WTC11 (cell line): Measurements from ENCODE around the gene CHRM1. TPM values are rescaled to one million over a fixed set of nuclear protein-coding genes. Genes with fewer than 3 reads are reported as not detected.

Experiments
- ATAC-seq: fragments of 200-7000 bp; cut with Tn5 transposase; 2 replicates; pipeline ENCODE4 v1.10.0; 2021; ENCODE audit warnings: mild to moderate bottlenecking, moderate library complexity
- Bru-seq: library from RNA; stranded (reverse); fragments of 400-500 nt; gene quantifications from one replicate; lab custom pipeline; 2021; lab: Mats Ljungman, UMichigan
- CTCF ChIA-PET: fragments of 300-600 bp; sonication (Branson Sonifier 250); formaldehyde crosslinking; loops from one replicate; lab custom pipeline; 2021; ENCODE audit warnings: antibody characterized with exemption; lab: Charles Lee
- POLR2A ChIA-PET: fragments of 350-600 bp; sonication (Branson Sonifier 250); formaldehyde crosslinking; loops from one replicate; lab custom pipeline; 2021; ENCODE audit warnings: antibody characterized with exemption; lab: Charles Lee
- DNase-seq: peaks from one replicate; pipeline ENCODE4 v3.0.0; 2021; ENCODE audit warnings: low spot score
- H3K27ac Mint-ChIP-seq: 2 replicates; pipeline ENCODE4 v1.8.0; 2021; ENCODE audit warnings: mixed read lengths
- H3K27me3 Mint-ChIP-seq: 2 replicates; pipeline ENCODE4 v1.8.0; 2021; ENCODE audit warnings: low read depth, mild to moderate bottlenecking, moderate library complexity, mixed read lengths
- H3K36me3 Mint-ChIP-seq: 2 replicates; pipeline ENCODE4 v1.8.0; 2021; ENCODE audit warnings: mixed read lengths
- H3K4me1 Mint-ChIP-seq: 2 replicates; pipeline ENCODE4 v1.8.0; 2022; ENCODE audit warnings: mixed read lengths
- H3K4me3 Mint-ChIP-seq: 2 replicates; pipeline ENCODE4 v1.8.0; 2021; ENCODE audit warnings: mild to moderate bottlenecking, moderate library complexity, mixed read lengths
- H3K9me3 Mint-ChIP-seq: 2 replicates; pipeline ENCODE4 v1.8.0; 2021; ENCODE audit warnings: mixed read lengths
- ATF1 ChIP-seq: sonication (generic); formaldehyde crosslinking; IDR thresholded peaks from 2 replicates; pipeline ENCODE4 v1.8.1; 2023; ENCODE audit warnings: mild to moderate bottlenecking, moderate library complexity, missing genetic modification reagents
- FOXJ3 ChIP-seq: sonication (generic); formaldehyde crosslinking; IDR thresholded peaks from 2 replicates; pipeline ENCODE4 v1.9.0; 2021; ENCODE audit warnings: missing genetic modification reagents, mild to moderate bottlenecking, borderline replicate concordance
- FOXP1 ChIP-seq: sonication (generic); formaldehyde crosslinking; IDR thresholded peaks from 2 replicates; pipeline ENCODE4 v1.8.0; 2022; ENCODE audit warnings: missing genetic modification reagents, mild to moderate bottlenecking, moderate library complexity, borderline replicate concordance
- HMGA2 ChIP-seq: fragments of 250-450 bp; sonication (Bioruptor Pico); IDR thresholded peaks from 2 replicates; pipeline ENCODE4 v1.4.0; 2021; ENCODE audit warnings: mild to moderate bottlenecking, moderate library complexity
- IRF2 ChIP-seq: sonication (generic); formaldehyde crosslinking; IDR thresholded peaks from 2 replicates; pipeline ENCODE4 v1.8.0; 2022; ENCODE audit warnings: low read depth, missing genetic modification reagents, borderline replicate concordance
- NFATC4 ChIP-seq: fragments of 250-450 bp; sonication (Bioruptor Pico); IDR thresholded peaks from 2 replicates; pipeline ENCODE4 v1.9.0; 2021; ENCODE audit warnings: mild to moderate bottlenecking
- RORB ChIP-seq: fragments of 250-450 bp; sonication (Bioruptor Pico); IDR thresholded peaks from 2 replicates; pipeline ENCODE4 v1.9.0; 2021; ENCODE audit warnings: mild to moderate bottlenecking
- SMAD4 ChIP-seq: sonication (generic); formaldehyde crosslinking; IDR thresholded peaks from 2 replicates; pipeline ENCODE4 v1.8.0; 2022; ENCODE audit warnings: mild to moderate bottlenecking, missing genetic modification reagents
- SOX15 ChIP-seq: fragments of 250-450 bp; sonication (Bioruptor Pico); IDR thresholded peaks from 2 replicates; pipeline ENCODE4 v1.9.0; 2021; ENCODE audit warnings: mild to moderate bottlenecking
- ZNF138 ChIP-seq: sonication (generic); formaldehyde crosslinking; conservative IDR thresholded peaks from 2 replicates; pipeline ENCODE4 v1.8.1; 2022; ENCODE audit warnings: mild to moderate bottlenecking, moderate library complexity, missing genetic modification reagents
- ZNF263 ChIP-seq: sonication (generic); formaldehyde crosslinking; IDR thresholded peaks from 2 replicates; pipeline ENCODE4 v1.8.1; 2022; ENCODE audit warnings: low read depth, mild to moderate bottlenecking, moderate library complexity, missing genetic modification reagents
- ZNF423 ChIP-seq: fragments of 250-450 bp; sonication (Bioruptor Pico); IDR thresholded peaks from 2 replicates; pipeline ENCODE4 v2.1.2; 2022; ENCODE audit warnings: mild to moderate bottlenecking, moderate library complexity
- long read RNA-seq, 3 experiments: library from RNA in 1 of 3; library from capped mRNA in 1 of 3; library from polyadenylated mRNA in 1 of 3; unstranded in 2 of 3; stranded (forward) in 1 of 3; transcript quantifications; one replicate each; pipeline ENCODE4 v2.0.0, GENCODE V29; 2021
- total RNA-seq: library from RNA; stranded (reverse); gene quantifications from 3 replicates; pipeline ENCODE4 v1.2.3, GENCODE V29; 2021
- TF ChIP-seq, protein P1 (sequence below): fragments of 200-600 bp; IDR thresholded peaks from 2 replicates; pipeline ENCODE4 v1.8.0; 2022; ENCODE audit warnings: antibody characterized with exemption
- TF ChIP-seq, protein P2 (sequence below): sonication (generic); formaldehyde crosslinking; conservative IDR thresholded peaks from 2 replicates; pipeline ENCODE4 v1.8.1; 2023; ENCODE audit warnings: mild to moderate bottlenecking, low read depth, missing genetic modification reagents, moderate library complexity
- TF ChIP-seq, protein P3 (sequence below): fragments of 250-450 bp; sonication (Bioruptor Pico); IDR thresholded peaks from 2 replicates; pipeline ENCODE4 v1.9.0; 2021; ENCODE audit warnings: mild to moderate bottlenecking, borderline replicate concordance
- TF ChIP-seq, protein P4 (sequence below): sonication (generic); formaldehyde crosslinking; conservative IDR thresholded peaks from 2 replicates; pipeline ENCODE4 v1.8.1; 2022; ENCODE audit warnings: mild to moderate bottlenecking, missing genetic modification reagents

CHRM1 gene, protein sequence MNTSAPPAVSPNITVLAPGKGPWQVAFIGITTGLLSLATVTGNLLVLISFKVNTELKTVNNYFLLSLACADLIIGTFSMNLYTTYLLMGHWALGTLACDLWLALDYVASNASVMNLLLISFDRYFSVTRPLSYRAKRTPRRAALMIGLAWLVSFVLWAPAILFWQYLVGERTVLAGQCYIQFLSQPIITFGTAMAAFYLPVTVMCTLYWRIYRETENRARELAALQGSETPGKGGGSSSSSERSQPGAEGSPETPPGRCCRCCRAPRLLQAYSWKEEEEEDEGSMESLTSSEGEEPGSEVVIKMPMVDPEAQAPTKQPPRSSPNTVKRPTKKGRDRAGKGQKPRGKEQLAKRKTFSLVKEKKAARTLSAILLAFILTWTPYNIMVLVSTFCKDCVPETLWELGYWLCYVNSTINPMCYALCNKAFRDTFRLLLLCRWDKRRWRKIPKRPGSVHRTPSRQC
- not detected in 3 replicates for total RNA-seq
- Bru-seq, nascent RNA: percentile 10 among the genes with signal in this experiment
- long read RNA-seq, experiment 1: 0 reads
- long read RNA-seq, experiment 2: 0 reads
- long read RNA-seq, experiment 3: 0 reads

DNA sequence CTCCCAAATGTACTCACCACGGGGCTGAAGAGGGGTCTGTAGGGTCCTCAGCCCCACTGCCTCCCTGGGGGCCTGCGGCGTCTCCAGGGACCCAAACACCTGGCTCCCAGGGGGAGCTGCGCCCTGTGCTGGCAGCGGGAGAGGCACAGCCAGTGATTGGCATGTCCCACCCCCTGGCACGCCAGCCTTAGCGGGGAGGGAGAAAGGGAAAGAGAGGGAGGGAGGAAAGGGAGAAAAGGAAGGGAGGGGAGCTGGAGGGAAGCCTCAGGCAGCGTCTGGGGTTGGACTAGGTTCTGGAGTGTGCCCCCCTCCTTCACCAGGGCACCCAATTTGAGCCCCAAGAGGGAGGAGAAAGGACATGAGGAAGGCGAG is at the start of gene CHRM1:
TSS of gene CHRM1 (minus strand) at position 163 of the 372 bp plus-strand sequence. CDS start 10,263 bp downstream, outside the sequence.
- H3K4me3 Mint-ChIP-seq: no peak within 1 kb of the TSS
- no peak for DNase-seq
- no peak for ATAC-seq
- POLR2A ChIA-PET: no interaction called here
- no peak within 1 kb of the TSS for H3K27ac Mint-ChIP-seq
- H3K27me3 Mint-ChIP-seq: peaks cover 44% of the 10 kb centered on the region
- H3K4me1 Mint-ChIP-seq: peaks cover 30% of the 10 kb centered on the region
- TF ChIP-seq, protein P1, sequence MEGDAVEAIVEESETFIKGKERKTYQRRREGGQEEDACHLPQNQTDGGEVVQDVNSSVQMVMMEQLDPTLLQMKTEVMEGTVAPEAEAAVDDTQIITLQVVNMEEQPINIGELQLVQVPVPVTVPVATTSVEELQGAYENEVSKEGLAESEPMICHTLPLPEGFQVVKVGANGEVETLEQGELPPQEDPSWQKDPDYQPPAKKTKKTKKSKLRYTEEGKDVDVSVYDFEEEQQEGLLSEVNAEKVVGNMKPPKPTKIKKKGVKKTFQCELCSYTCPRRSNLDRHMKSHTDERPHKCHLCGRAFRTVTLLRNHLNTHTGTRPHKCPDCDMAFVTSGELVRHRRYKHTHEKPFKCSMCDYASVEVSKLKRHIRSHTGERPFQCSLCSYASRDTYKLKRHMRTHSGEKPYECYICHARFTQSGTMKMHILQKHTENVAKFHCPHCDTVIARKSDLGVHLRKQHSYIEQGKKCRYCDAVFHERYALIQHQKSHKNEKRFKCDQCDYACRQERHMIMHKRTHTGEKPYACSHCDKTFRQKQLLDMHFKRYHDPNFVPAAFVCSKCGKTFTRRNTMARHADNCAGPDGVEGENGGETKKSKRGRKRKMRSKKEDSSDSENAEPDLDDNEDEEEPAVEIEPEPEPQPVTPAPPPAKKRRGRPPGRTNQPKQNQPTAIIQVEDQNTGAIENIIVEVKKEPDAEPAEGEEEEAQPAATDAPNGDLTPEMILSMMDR: no peak
- CTCF ChIA-PET: interaction anchor here (1.0 to 14.1 kb wide), 6 partner anchors 13 to 114 kb away, joined by 3 to 268 read pairs (median 16); no protein-coding TSS in a partner anchor
- no peaks in the 10 kb centered on the region for H3K9me3 Mint-ChIP-seq
- H3K36me3 Mint-ChIP-seq: no peaks in the 10 kb centered on the region

DNA sequence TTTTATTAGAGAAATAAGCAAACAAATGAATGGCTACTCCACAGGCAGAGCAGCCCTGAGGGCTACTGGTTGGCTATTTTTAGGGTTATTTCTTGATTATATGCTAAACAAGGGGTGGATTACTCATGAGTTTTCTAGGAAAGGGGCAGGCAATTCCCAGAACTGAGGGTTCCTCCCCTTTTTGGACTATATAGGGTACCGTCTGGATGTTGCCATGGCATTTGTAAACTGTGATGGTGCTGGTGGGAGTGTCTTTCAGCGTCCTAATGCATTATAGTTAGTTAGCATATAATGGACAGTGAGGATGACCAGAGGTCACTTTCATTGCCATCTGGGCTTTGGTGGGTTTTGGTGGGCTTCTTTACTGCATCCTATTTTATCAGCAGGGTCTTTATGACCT is 44.4 kb upstream of the CHRM1 start:
- no peak overlapping the region for H3K4me3 Mint-ChIP-seq
- DNase-seq (no peak), ATAC-seq (no peak)
- H3K27me3 Mint-ChIP-seq: peaks cover 15% of the 10 kb centered on the region
- H3K36me3 Mint-ChIP-seq: no peaks in the 10 kb centered on the region
- H3K4me1 Mint-ChIP-seq: no peaks in the 10 kb centered on the region
- CTCF ChIA-PET: interaction anchor here (1.8 kb wide), 1 partner anchor 9 kb away, joined by 6 read pairs; no protein-coding TSS in a partner anchor
- POLR2A ChIA-PET: no interaction called here
- no peak overlapping the region for H3K27ac Mint-ChIP-seq
- TF ChIP-seq FOXP1: no peak
- peaks cover 16% of the 10 kb centered on the region; the same call in 1 of the 2 replicates for H3K9me3 Mint-ChIP-seq

DNA sequence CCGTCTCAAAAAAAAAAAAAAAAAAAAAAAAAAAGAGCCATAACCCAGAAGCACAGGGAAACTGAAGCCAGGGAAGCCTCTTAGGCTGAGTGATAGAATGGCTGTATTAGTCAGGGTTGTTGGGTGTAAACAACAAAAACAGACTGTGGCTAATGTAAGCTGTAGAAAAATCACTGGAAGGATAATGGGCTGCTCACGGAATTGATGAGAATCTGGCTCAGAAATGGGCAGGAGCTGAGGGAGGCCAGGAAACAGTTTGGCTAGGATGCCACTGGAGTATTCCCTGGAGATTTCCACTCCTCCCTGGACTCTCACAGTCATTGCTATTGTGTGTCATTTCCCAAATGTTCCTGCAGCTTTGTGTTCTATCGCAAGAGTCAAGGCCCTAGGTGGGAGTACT is 41.2 kb upstream of the CHRM1 start:
- H3K4me1 Mint-ChIP-seq: no peaks in the 10 kb centered on the region
- no peak for TF ChIP-seq RORB (CRISPR knock-in tag)
- no peak for TF ChIP-seq HMGA2 (CRISPR knock-in tag)
- TF ChIP-seq NFATC4: no peak
- TF ChIP-seq, all 79 proteins: peak for 0
- H3K4me3 Mint-ChIP-seq: no peak overlapping the region
- DNase-seq: no peak
- H3K9me3 Mint-ChIP-seq: peaks cover 13% of the 10 kb centered on the region; the same call in 1 of the 2 replicates
- H3K27ac Mint-ChIP-seq: no peak overlapping the region
- ChIA-PET POLR2A (no interaction called here), CTCF (interaction anchor here (0.7 to 3.6 kb wide), 3 partner anchors 12 to 130 kb away, joined by 3 to 32 read pairs (median 11); no protein-coding TSS in a partner anchor)
- no peaks in the 10 kb centered on the region for H3K36me3 Mint-ChIP-seq
- ATAC-seq: no peak
- peaks cover 13% of the 10 kb centered on the region for H3K27me3 Mint-ChIP-seq

DNA sequence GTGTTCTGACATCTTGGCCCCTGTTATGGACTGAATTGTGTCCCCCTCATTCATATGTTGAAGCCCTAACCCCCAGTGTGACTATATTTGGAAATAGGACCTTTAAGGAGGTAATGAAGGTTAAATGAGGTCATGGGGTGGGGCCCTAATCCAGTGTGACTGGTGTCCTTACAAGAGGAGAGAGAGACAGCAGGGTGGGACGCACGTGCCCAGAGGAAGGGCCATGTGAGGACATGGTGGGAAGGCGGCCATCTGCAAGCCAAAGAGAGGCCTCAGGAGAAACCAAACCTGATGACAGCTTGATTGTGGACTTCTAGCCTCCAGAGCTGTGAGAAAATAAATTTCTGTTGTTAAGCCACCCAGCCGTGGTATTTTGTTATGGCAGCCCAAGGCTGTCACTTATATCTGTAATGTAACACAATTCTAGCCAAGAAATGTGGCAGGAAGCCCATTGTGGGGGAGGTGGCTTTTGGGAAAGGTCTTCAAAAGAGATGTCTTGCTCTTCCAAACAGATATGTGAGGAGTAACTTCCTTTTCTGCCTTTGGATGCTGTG is 39.9 kb upstream of the CHRM1 start:
- Mint-ChIP-seq H3K27ac (no peak overlapping the region), H3K27me3 (peaks cover 3% of the 10 kb centered on the region), H3K9me3 (peaks cover 2% of the 10 kb centered on the region; the same call in 1 of the 2 replicates), H3K36me3 (no peaks in the 10 kb centered on the region), H3K4me3 (no peak overlapping the region), H3K4me1 (peaks cover 8% of the 10 kb centered on the region)
- DNase-seq: no peak
- ATAC-seq: no peak
- ChIA-PET CTCF (interaction anchor here (2.9 to 3.6 kb wide), 2 partner anchors 14 to 55 kb away, joined by 11 to 19 read pairs; no protein-coding TSS in a partner anchor), POLR2A (no interaction called here)
- TF ChIP-seq, protein P2, sequence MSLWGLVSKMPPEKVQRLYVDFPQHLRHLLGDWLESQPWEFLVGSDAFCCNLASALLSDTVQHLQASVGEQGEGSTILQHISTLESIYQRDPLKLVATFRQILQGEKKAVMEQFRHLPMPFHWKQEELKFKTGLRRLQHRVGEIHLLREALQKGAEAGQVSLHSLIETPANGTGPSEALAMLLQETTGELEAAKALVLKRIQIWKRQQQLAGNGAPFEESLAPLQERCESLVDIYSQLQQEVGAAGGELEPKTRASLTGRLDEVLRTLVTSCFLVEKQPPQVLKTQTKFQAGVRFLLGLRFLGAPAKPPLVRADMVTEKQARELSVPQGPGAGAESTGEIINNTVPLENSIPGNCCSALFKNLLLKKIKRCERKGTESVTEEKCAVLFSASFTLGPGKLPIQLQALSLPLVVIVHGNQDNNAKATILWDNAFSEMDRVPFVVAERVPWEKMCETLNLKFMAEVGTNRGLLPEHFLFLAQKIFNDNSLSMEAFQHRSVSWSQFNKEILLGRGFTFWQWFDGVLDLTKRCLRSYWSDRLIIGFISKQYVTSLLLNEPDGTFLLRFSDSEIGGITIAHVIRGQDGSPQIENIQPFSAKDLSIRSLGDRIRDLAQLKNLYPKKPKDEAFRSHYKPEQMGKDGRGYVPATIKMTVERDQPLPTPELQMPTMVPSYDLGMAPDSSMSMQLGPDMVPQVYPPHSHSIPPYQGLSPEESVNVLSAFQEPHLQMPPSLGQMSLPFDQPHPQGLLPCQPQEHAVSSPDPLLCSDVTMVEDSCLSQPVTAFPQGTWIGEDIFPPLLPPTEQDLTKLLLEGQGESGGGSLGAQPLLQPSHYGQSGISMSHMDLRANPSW (CRISPR knock-in tag): no peak
- TF ChIP-seq, protein P3, sequence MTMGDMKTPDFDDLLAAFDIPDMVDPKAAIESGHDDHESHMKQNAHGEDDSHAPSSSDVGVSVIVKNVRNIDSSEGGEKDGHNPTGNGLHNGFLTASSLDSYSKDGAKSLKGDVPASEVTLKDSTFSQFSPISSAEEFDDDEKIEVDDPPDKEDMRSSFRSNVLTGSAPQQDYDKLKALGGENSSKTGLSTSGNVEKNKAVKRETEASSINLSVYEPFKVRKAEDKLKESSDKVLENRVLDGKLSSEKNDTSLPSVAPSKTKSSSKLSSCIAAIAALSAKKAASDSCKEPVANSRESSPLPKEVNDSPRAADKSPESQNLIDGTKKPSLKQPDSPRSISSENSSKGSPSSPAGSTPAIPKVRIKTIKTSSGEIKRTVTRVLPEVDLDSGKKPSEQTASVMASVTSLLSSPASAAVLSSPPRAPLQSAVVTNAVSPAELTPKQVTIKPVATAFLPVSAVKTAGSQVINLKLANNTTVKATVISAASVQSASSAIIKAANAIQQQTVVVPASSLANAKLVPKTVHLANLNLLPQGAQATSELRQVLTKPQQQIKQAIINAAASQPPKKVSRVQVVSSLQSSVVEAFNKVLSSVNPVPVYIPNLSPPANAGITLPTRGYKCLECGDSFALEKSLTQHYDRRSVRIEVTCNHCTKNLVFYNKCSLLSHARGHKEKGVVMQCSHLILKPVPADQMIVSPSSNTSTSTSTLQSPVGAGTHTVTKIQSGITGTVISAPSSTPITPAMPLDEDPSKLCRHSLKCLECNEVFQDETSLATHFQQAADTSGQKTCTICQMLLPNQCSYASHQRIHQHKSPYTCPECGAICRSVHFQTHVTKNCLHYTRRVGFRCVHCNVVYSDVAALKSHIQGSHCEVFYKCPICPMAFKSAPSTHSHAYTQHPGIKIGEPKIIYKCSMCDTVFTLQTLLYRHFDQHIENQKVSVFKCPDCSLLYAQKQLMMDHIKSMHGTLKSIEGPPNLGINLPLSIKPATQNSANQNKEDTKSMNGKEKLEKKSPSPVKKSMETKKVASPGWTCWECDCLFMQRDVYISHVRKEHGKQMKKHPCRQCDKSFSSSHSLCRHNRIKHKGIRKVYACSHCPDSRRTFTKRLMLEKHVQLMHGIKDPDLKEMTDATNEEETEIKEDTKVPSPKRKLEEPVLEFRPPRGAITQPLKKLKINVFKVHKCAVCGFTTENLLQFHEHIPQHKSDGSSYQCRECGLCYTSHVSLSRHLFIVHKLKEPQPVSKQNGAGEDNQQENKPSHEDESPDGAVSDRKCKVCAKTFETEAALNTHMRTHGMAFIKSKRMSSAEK (CRISPR knock-in tag): no peak
- TF ChIP-seq ZNF263 (CRISPR knock-in tag) (no peak), SMAD4 (CRISPR knock-in tag) (no peak), FOXJ3 (CRISPR knock-in tag) (no peak), SOX15 (CRISPR knock-in tag) (no peak), ZNF138 (CRISPR knock-in tag) (no peak), ZNF423 (CRISPR knock-in tag) (no peak), ATF1 (no peak), IRF2 (CRISPR knock-in tag) (no peak)
- TF ChIP-seq, protein P4, sequence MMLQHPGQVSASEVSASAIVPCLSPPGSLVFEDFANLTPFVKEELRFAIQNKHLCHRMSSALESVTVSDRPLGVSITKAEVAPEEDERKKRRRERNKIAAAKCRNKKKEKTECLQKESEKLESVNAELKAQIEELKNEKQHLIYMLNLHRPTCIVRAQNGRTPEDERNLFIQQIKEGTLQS: no peak
